HUES6 (cell line): ENCODE data around the gene ELFN2.
"Not testable (repeated sequence)": the region's sequence is repeated elsewhere in the genome, so short reads cannot be mapped to it uniquely, and the experiment has no call there.

Source experiments
- H3K27ac ChIP-seq: 2 replicates; pipeline ENCODE4 v1.7.0; 2013; ENCODE audit warnings: low read depth, mild to moderate bottlenecking, low read length, inconsistent platforms
- H3K27me3 ChIP-seq: 2 replicates; pipeline ENCODE4 v1.6.1; 2013; ENCODE audit warnings: low read length; ENCODE audit not compliant: control insufficient read depth, insufficient read depth
- H3K36me3 ChIP-seq: 2 replicates; pipeline ENCODE4 v1.6.1; 2013; ENCODE audit warnings: low read length; ENCODE audit not compliant: control insufficient read depth, insufficient read depth
- H3K4me1 ChIP-seq: 2 replicates; pipeline ENCODE4 v1.6.1; 2013; ENCODE audit warnings: low read length; ENCODE audit not compliant: control insufficient read depth, insufficient read depth
- H3K4me3 ChIP-seq: 2 replicates; pipeline ENCODE4 v1.5.1; 2013; ENCODE audit warnings: low read depth, low read length
- H3K9ac ChIP-seq: one replicate; pipeline ENCODE4 v1.6.1; 2013; ENCODE audit warnings: mild to moderate bottlenecking, low read length
- H3K9me3 ChIP-seq: 2 replicates; pipeline ENCODE4 v1.6.1; 2013; ENCODE audit warnings: low read depth, low read length; ENCODE audit not compliant: control insufficient read depth, insufficient read depth

ELFN2 gene

DNA sequence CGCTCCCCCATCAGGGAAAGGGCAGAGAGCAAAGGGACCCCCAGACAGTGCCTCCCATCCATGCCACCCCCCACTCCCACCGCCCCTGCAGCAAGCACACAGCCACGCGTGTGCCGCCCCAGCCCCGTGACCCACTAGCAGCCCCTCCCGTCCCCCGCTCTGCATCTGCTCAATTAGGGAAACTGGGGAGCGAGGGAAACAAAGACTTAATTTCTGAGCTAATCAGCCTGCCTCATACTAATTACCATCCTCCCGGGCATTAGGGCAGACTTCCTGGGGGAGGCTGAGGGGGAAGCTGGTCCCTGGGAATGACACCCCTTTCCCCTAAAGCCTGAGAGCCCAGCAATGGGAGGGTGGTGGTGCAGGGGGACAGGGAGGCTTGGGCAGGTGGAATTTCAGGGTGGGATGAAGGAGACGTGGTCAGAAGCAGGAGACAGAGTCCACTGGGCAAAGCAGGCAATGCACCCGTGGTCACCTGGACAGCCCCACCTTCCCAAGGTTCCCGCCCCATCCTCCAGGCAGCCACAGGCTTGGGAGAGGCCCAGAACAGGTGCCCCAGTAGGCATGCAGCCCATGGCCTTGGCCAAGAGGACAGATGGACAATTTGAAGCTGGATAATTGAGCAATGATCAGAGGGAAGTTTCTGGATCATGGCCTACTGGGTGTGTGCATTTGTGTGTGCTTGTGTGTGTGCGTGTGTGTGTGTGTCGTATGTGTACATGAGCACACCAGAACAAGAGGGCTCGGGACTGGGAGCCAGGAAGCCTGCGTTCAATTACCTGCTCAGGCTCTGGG is 20.6 kb downstream of the ELFN2 start:
- Histone ChIP-seq H3K4me1 (peaks cover 13% of the 10 kb centered on the region), H3K36me3 (no peaks in the 10 kb centered on the region), H3K27ac (no peak overlapping the region), H3K4me3 (no peak overlapping the region), H3K27me3 (no peaks in the 10 kb centered on the region; the same call in 1 of the 2 replicates), H3K9ac (no peak overlapping the region), H3K9me3 (no peaks in the 10 kb centered on the region)

GRCh38 chr22:37404091-37404490 is 23.2 kb downstream of the ELFN2 start:
- Histone ChIP-seq H3K9me3 (no peaks in the 10 kb centered on the region), H3K4me1 (peaks cover 9% of the 10 kb centered on the region), H3K4me3 (no peak overlapping the region), H3K27ac (no peak overlapping the region), H3K27me3 (no peaks in the 10 kb centered on the region; the same call in 1 of the 2 replicates), H3K36me3 (no peaks in the 10 kb centered on the region), H3K9ac (no peak overlapping the region)

- no peaks in the 10 kb centered on the region for H3K9me3 ChIP-seq
- no peak overlapping the region for H3K9ac ChIP-seq
- peaks cover 9% of the 10 kb centered on the region for H3K4me1 ChIP-seq
- H3K27ac ChIP-seq = no peak overlapping the region
- no peak overlapping the region for H3K4me3 ChIP-seq
- no peaks in the 10 kb centered on the region for H3K36me3 ChIP-seq
- H3K27me3 ChIP-seq = no peaks in the 10 kb centered on the region; the same call in 1 of the 2 replicates
These were observed 23.9 kb downstream of the ELFN2 start for GRCh38 chr22:37403267-37403960.

- Histone ChIP-seq H3K27me3 (no peaks in the 10 kb centered on the region; the same call in 1 of the 2 replicates), H3K9ac (no peak overlapping the region), H3K27ac (no peak overlapping the region), H3K4me3 (no peak overlapping the region), H3K4me1 (peaks cover 9% of the 10 kb centered on the region), H3K9me3 (no peaks in the 10 kb centered on the region), H3K36me3 (no peaks in the 10 kb centered on the region)
These were observed 25.1 kb downstream of the ELFN2 start for GRCh38 chr22:37402184-37402506.

- Histone ChIP-seq H3K4me3 (no peak overlapping the region), H3K9ac (no peak overlapping the region), H3K36me3 (no peaks in the 10 kb centered on the region), H3K4me1 (peaks cover 9% of the 10 kb centered on the region), H3K27me3 (no peaks in the 10 kb centered on the region; the same call in 1 of the 2 replicates), H3K9me3 (no peaks in the 10 kb centered on the region), H3K27ac (no peak overlapping the region)
These were observed 25.7 kb downstream of the ELFN2 start for GRCh38 chr22:37401401-37402183.

DNA sequence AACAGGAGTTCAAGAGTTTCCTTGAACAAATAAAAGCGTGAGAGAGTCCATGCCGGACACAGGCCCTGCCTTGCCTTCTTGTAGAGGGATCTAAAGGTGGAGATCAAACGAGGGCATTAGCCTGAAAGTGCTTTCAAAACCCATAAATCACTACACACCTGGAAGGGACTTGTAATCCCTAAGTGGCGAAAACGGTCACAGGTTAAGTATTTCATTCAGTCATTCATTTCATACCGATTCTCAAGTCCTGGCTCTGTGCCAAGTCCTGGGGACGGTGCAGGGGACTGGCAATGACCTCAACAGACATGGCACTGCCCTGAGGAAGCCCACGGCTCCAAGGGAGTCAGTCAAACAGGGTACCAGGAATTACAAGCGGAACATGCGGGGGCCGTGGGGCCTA is 26.6 kb downstream of the ELFN2 start:
- H3K9me3 ChIP-seq = no peaks in the 10 kb centered on the region
- no peaks in the 10 kb centered on the region for H3K27me3 ChIP-seq
- peaks cover 9% of the 10 kb centered on the region for H3K4me1 ChIP-seq
- H3K27ac ChIP-seq = no peak overlapping the region
- no peak overlapping the region for H3K4me3 ChIP-seq
- no peak overlapping the region for H3K9ac ChIP-seq
- H3K36me3 ChIP-seq = no peaks in the 10 kb centered on the region

- H3K27ac ChIP-seq, H3K4me3 ChIP-seq, H3K4me1 ChIP-seq, H3K9me3 ChIP-seq, H3K27me3 ChIP-seq, H3K9ac ChIP-seq, H3K36me3 ChIP-seq: not testable (repeated sequence)
These were observed 27.8 kb downstream of the ELFN2 start for GRCh38 chr22:37399457-37399856.

DNA sequence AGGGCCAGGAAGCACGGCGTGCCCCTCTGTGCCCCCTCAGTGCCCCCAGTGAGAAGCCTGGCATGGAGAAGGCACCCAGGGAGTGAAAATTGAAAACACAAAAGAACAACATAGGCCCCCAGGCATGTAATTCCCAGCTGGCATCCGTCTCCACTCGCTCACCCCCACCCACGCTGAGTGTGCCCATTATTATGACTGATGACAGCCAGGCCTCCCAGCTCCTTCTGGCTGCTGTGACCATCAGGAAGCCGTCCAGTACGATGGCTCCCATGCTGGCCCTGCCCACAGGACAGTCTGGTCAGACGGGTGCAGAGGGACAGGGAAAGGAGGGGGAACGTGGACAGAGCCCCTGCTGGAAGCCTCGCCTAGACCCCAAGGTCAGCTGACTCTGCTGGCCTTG is 30.1 kb downstream of the ELFN2 start:
- H3K9me3 ChIP-seq = no peaks in the 10 kb centered on the region
- no peaks in the 10 kb centered on the region for H3K27me3 ChIP-seq
- H3K27ac ChIP-seq = no peak overlapping the region
- H3K4me1 ChIP-seq = peaks cover 9% of the 10 kb centered on the region
- no peak overlapping the region for H3K9ac ChIP-seq
- H3K4me3 ChIP-seq = no peak overlapping the region
- no peaks in the 10 kb centered on the region for H3K36me3 ChIP-seq

- Histone ChIP-seq H3K9ac (no peak overlapping the region), H3K27ac (no peak overlapping the region), H3K4me1 (peaks cover 4% of the 10 kb centered on the region; the same call in 1 of the 2 replicates), H3K36me3 (no peaks in the 10 kb centered on the region), H3K9me3 (no peaks in the 10 kb centered on the region), H3K27me3 (no peaks in the 10 kb centered on the region), H3K4me3 (no peak overlapping the region)
These were observed 30.7 kb downstream of the ELFN2 start for GRCh38 chr22:37396488-37397084.

DNA sequence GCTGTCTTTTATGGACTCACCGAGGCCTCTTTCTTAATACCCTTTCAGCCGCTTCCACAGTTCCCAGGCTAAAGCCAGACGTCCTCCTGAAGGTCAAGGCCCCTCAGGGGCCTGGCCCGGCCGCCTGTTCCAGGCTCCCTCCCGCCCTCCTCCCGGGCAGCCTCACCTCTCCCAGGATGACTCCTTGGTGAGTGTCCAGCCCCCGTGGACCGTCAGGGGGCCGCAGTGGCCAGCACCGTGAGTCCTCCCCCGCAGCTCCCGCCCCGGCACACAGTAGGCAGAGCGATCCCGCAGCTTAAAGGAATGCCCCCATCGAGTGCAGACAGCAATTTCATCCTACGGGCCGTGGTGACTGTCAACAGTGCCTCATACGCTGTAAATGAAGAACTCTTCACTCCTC is 32.9 kb downstream of the ELFN2 start:
- Histone ChIP-seq H3K4me1 (no peaks in the 10 kb centered on the region), H3K9me3 (no peaks in the 10 kb centered on the region), H3K9ac (no peak overlapping the region), H3K36me3 (no peaks in the 10 kb centered on the region), H3K27me3 (no peaks in the 10 kb centered on the region), H3K27ac (no peak overlapping the region), H3K4me3 (no peak overlapping the region)
